ENCODE results near the gene CD46.
A peak's percentile ranks its signal among the peaks of the same experiment; 100 is the strongest.

The CD46 gene

DNA sequence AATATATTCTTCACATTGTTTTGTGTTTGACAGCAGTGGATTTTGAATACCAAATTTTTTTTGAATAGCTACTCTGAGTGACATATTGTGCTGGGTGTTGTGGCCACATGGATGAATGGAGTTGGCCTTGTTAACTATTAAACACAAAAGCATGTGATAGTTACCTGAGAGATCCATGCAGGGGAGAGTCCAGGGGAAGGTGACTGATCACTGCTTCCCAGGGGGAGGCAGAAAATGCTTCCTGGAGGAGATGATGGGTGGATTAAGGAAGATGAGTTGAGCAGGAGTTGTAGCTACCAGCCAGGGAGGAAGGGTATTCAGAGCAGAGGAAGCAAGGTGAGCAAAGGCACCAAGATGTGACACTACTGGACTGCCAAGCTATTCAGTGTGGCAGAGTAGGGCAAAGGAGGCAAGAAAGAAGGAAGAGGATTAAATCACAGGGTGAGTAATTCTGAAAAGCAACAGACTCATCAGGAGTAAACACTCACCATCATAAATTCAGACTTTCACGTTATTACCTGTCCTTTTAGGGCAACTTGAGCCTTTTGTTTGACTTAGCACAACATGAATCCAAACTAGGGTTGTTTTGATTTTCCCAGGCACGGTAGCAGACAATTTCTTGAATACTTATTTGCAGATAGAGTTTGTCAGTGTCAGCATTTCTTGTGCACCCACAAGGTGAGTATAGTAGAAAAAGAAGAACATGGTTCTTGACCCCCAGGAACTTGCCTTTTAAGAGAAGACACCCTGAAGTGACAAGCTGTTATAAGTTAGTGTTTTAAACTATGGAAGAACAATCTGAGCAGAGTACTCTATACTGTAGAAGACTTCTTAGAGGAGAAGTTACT is 4.2 kb downstream of the CD46 start:
- H3K9me3 ChIP-seq (ENCODE audit: insufficient read depth, low read depth, low read length) = no peaks in the 10 kb centered on the region
- no peaks in the 10 kb centered on the region for H3K27me3 ChIP-seq (ENCODE audit: insufficient read depth, low read length)
- H3K4me1 ChIP-seq (ENCODE audit: control insufficient read depth in 1 of 2, insufficient read depth in 2 of 2, low read length in 2 of 2) = peaks cover 3 to 14% of the 10 kb centered on the region in 2 experiments
- H2BK12ac ChIP-seq (ENCODE audit: low read length) = no peak overlapping the region
- H3K36me3 ChIP-seq (ENCODE audit: control insufficient read depth in 1 of 2, insufficient read depth in 2 of 2, low read length in 2 of 2) = peaks cover 7 to 9% of the 10 kb centered on the region in 2 experiments
- H3K4me2 ChIP-seq (ENCODE audit: low read length) = no peak overlapping the region
- no peak overlapping the region for H3K27ac ChIP-seq (ENCODE audit: low read depth, low read length)
- H3K79me1 ChIP-seq (ENCODE audit: low read length) = peaks cover 14% of the 10 kb centered on the region
- H2AFZ ChIP-seq (ENCODE audit: insufficient read depth, low read length, poor library complexity) = no peak overlapping the region
- no CpG with 5 or more reads among the region's 2 CpGs for WGBS (ENCODE audit: extremely low coverage, insufficient coverage, insufficient read length)
- no peak overlapping the region for H2AK5ac ChIP-seq (ENCODE audit: low read length)
- peaks cover 17% of the 10 kb centered on the region for H3K79me2 ChIP-seq (ENCODE audit: control insufficient read depth, insufficient read depth, low read length, poor library complexity)
- no peak overlapping the region for H4K8ac ChIP-seq (ENCODE audit: low read depth, low read length)
- H2BK120ac ChIP-seq (ENCODE audit: insufficient read depth, low read length, poor library complexity) = no peak overlapping the region
- no peak overlapping the region for H3K14ac ChIP-seq (ENCODE audit: low read length)
- no peak overlapping the region for H3K23ac ChIP-seq (ENCODE audit: low read length)
- peak overlapping the region; percentile 28 for H3K4ac ChIP-seq (ENCODE audit: low read depth, low read length)
- H4K91ac ChIP-seq (ENCODE audit: low read depth, low read length) = no peak overlapping the region
- no peak overlapping the region for H3K4me3 ChIP-seq (ENCODE audit: low read depth, low read length)
- H3K9ac ChIP-seq (ENCODE audit: low read length) = no peak overlapping the region
- no peak overlapping the region for H3K18ac ChIP-seq (ENCODE audit: low read length)
- H4K12ac ChIP-seq (ENCODE audit: low read depth, low read length) = no peak overlapping the region
- H2BK5ac ChIP-seq (ENCODE audit: low read depth, low read length, poor library complexity) = no peak overlapping the region
- DNase-seq = no peak

- H4K8ac ChIP-seq (ENCODE audit: low read depth, low read length) = no peak overlapping the region
- no peak overlapping the region for H3K14ac ChIP-seq (ENCODE audit: low read length)
- no peaks in the 10 kb centered on the region for H3K79me1 ChIP-seq (ENCODE audit: low read length)
- H3K36me3 ChIP-seq (ENCODE audit: control insufficient read depth in 1 of 2, insufficient read depth in 2 of 2, low read length in 2 of 2) = peaks cover 23 to 25% of the 10 kb centered on the region in 2 experiments
- no peak overlapping the region for H2BK12ac ChIP-seq (ENCODE audit: low read length)
- H3K4me3 ChIP-seq (ENCODE audit: low read depth, low read length) = no peak overlapping the region
- no peaks in the 10 kb centered on the region for H3K79me2 ChIP-seq (ENCODE audit: control insufficient read depth, insufficient read depth, low read length, poor library complexity)
- no peak for DNase-seq
- H2BK5ac ChIP-seq (ENCODE audit: low read depth, low read length, poor library complexity) = no peak overlapping the region
- no peak overlapping the region for H2AFZ ChIP-seq (ENCODE audit: insufficient read depth, low read length, poor library complexity)
- no peak overlapping the region for H4K91ac ChIP-seq (ENCODE audit: low read depth, low read length)
- H3K9ac ChIP-seq (ENCODE audit: low read length) = no peak overlapping the region
- no peak overlapping the region for H3K23ac ChIP-seq (ENCODE audit: low read length)
- H2BK120ac ChIP-seq (ENCODE audit: insufficient read depth, low read length, poor library complexity) = no peak overlapping the region
- no peak overlapping the region for H3K4ac ChIP-seq (ENCODE audit: low read depth, low read length)
- no peaks in the 10 kb centered on the region for H3K9me3 ChIP-seq (ENCODE audit: insufficient read depth, low read depth, low read length)
- no peak overlapping the region for H3K27ac ChIP-seq (ENCODE audit: low read depth, low read length)
- no peaks in the 10 kb centered on the region for H3K27me3 ChIP-seq (ENCODE audit: insufficient read depth, low read length)
- H3K18ac ChIP-seq (ENCODE audit: low read length) = no peak overlapping the region
- no peak overlapping the region for H2AK5ac ChIP-seq (ENCODE audit: low read length)
- H4K12ac ChIP-seq (ENCODE audit: low read depth, low read length) = no peak overlapping the region
- no peak overlapping the region for H3K4me2 ChIP-seq (ENCODE audit: low read length)
- no CpG with 5 or more reads among the region's 13 CpGs for WGBS (ENCODE audit: extremely low coverage, insufficient coverage, insufficient read length)
- H3K4me1 ChIP-seq (ENCODE audit: control insufficient read depth in 1 of 2, insufficient read depth in 2 of 2, low read length in 2 of 2) = no peaks in the 10 kb centered on the region
Observed at GRCh38 chr1:207762622-207763021, 10.8 kb downstream of the CD46 start.

DNA sequence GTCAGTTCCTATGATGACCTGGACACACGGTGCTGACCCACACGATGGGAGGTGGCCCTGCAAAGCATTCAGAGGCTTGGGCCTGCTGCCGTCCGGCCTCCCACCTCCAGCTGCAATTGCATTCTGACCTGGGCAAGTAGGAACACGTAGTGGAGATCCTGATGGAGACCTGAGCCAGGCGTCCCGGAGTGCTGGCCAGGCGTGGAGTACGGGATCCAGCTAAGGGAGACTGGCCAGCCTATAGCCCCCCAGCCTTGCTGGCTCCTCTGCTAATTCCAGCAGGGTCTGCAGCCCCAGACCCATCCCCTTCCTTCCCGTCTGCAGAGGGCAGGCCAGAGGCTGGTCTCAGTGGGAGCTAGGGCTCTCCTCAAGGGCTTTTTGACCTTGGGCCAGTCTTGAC is 11.2 kb downstream of the CD46 start:
- H3K36me3 ChIP-seq (ENCODE audit: control insufficient read depth in 1 of 2, insufficient read depth in 2 of 2, low read length in 2 of 2) = peaks cover 23 to 25% of the 10 kb centered on the region in 2 experiments
- H3K23ac ChIP-seq (ENCODE audit: low read length) = no peak overlapping the region
- H3K4me3 ChIP-seq (ENCODE audit: low read depth, low read length) = no peak overlapping the region
- no CpG with 5 or more reads among the region's 10 CpGs for WGBS (ENCODE audit: extremely low coverage, insufficient coverage, insufficient read length)
- H4K8ac ChIP-seq (ENCODE audit: low read depth, low read length) = no peak overlapping the region
- H3K9ac ChIP-seq (ENCODE audit: low read length) = no peak overlapping the region
- no peak overlapping the region for H2BK12ac ChIP-seq (ENCODE audit: low read length)
- H3K18ac ChIP-seq (ENCODE audit: low read length) = peak overlapping the region; percentile 75
- H2AK5ac ChIP-seq (ENCODE audit: low read length) = no peak overlapping the region
- no peaks in the 10 kb centered on the region for H3K9me3 ChIP-seq (ENCODE audit: insufficient read depth, low read depth, low read length)
- no peak for DNase-seq
- no peaks in the 10 kb centered on the region for H3K4me1 ChIP-seq (ENCODE audit: control insufficient read depth in 1 of 2, insufficient read depth in 2 of 2, low read length in 2 of 2)
- no peak overlapping the region for H3K4ac ChIP-seq (ENCODE audit: low read depth, low read length)
- peak overlapping the region; percentile 86 for H4K12ac ChIP-seq (ENCODE audit: low read depth, low read length)
- H2AFZ ChIP-seq (ENCODE audit: insufficient read depth, low read length, poor library complexity) = no peak overlapping the region
- H3K14ac ChIP-seq (ENCODE audit: low read length) = no peak overlapping the region
- no peaks in the 10 kb centered on the region for H3K27me3 ChIP-seq (ENCODE audit: insufficient read depth, low read length)
- no peak overlapping the region for H3K4me2 ChIP-seq (ENCODE audit: low read length)
- no peak overlapping the region for H4K91ac ChIP-seq (ENCODE audit: low read depth, low read length)
- no peak overlapping the region for H3K27ac ChIP-seq (ENCODE audit: low read depth, low read length)
- H2BK5ac ChIP-seq (ENCODE audit: low read depth, low read length, poor library complexity) = no peak overlapping the region
- H3K79me1 ChIP-seq (ENCODE audit: low read length) = no peaks in the 10 kb centered on the region
- H2BK120ac ChIP-seq (ENCODE audit: insufficient read depth, low read length, poor library complexity) = no peak overlapping the region
- H3K79me2 ChIP-seq (ENCODE audit: control insufficient read depth, insufficient read depth, low read length, poor library complexity) = no peaks in the 10 kb centered on the region

DNA sequence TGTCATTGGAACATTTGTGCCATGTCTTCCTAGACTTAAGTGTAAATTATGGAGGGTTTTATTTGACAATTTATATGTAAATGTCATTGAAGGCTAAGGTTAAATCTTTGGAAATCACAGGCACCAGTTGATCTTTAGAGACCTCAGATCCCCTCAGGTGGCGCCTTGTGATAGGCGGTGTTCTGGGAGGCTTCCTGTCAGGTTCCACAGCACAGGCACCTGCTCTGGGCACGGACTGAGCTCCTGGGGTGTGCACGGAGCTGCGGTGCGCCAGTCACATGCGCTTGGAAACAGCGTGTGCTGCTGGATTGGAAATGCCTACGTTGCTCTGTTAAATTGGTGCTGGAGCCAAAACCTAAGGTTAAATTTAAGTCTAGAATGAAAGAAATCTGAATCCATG is 12.1 kb downstream of the CD46 start:
- no peak overlapping the region for H4K12ac ChIP-seq (ENCODE audit: low read depth, low read length)
- H3K36me3 ChIP-seq (ENCODE audit: control insufficient read depth in 1 of 2, insufficient read depth in 2 of 2, low read length in 2 of 2) = peaks cover 24 to 27% of the 10 kb centered on the region in 2 experiments

More for the DNA sequence above, 12.1 kb downstream of the CD46 start:
- no peak for DNase-seq
- H2AK5ac ChIP-seq (ENCODE audit: low read length) = no peak overlapping the region
- no peaks in the 10 kb centered on the region for H3K27me3 ChIP-seq (ENCODE audit: insufficient read depth, low read length)
- no peak overlapping the region for H2AFZ ChIP-seq (ENCODE audit: insufficient read depth, low read length, poor library complexity)
- WGBS (ENCODE audit: extremely low coverage, insufficient coverage, insufficient read length) = no CpG with 5 or more reads among the region's 9 CpGs
- no peaks in the 10 kb centered on the region for H3K9me3 ChIP-seq (ENCODE audit: insufficient read depth, low read depth, low read length)
- no peak overlapping the region for H3K27ac ChIP-seq (ENCODE audit: low read depth, low read length)
- H3K9ac ChIP-seq (ENCODE audit: low read length) = no peak overlapping the region
- no peak overlapping the region for H3K18ac ChIP-seq (ENCODE audit: low read length)
- no peak overlapping the region for H3K4me2 ChIP-seq (ENCODE audit: low read length)
- no peaks in the 10 kb centered on the region for H3K4me1 ChIP-seq (ENCODE audit: control insufficient read depth in 1 of 2, insufficient read depth in 2 of 2, low read length in 2 of 2)
- no peaks in the 10 kb centered on the region for H3K79me1 ChIP-seq (ENCODE audit: low read length)
- no peaks in the 10 kb centered on the region for H3K79me2 ChIP-seq (ENCODE audit: control insufficient read depth, insufficient read depth, low read length, poor library complexity)
- H3K14ac ChIP-seq (ENCODE audit: low read length) = no peak overlapping the region
- H2BK12ac ChIP-seq (ENCODE audit: low read length) = no peak overlapping the region
- H3K23ac ChIP-seq (ENCODE audit: low read length) = no peak overlapping the region
- no peak overlapping the region for H2BK120ac ChIP-seq (ENCODE audit: insufficient read depth, low read length, poor library complexity)
- no peak overlapping the region for H2BK5ac ChIP-seq (ENCODE audit: low read depth, low read length, poor library complexity)
- H4K91ac ChIP-seq (ENCODE audit: low read depth, low read length) = no peak overlapping the region
- no peak overlapping the region for H3K4ac ChIP-seq (ENCODE audit: low read depth, low read length)
- no peak overlapping the region for H3K4me3 ChIP-seq (ENCODE audit: low read depth, low read length)
- no peak overlapping the region for H4K8ac ChIP-seq (ENCODE audit: low read depth, low read length)
